Spleen (tissue), 11 donors: ENCODE data around the gene SRF. TPM values are rescaled to one million over a fixed set of nuclear protein-coding genes. Genes with fewer than 3 reads are reported as not detected.

Experiments used
- DNase-seq: peaks from one replicate; pipeline ENCODE4 v3.0.0-alpha.2; 2020
- H3K27ac ChIP-seq, 8 donors: fragments of 200-600 bp; sonication (generic) in 7 of 8; 1 replicate in 4 of 8; 2 replicates in 4 of 8; pipeline versions ENCODE4 v1.5.0 to v1.8.0; 2016 to 2021; ENCODE audit warnings: inconsistent platforms in 4 of 8, mild to moderate bottlenecking in 4 of 8, moderate library complexity in 1 of 8
- H3K27me3 ChIP-seq, 7 donors: fragments of 200-600 bp; sonication (generic) in 6 of 7; replicated peaks in 1 of 7; 1 replicate in 4 of 7; 2 replicates in 3 of 7; pipeline versions ENCODE4 v1.5.0 to v1.8.0; 2016 to 2021; ENCODE audit warnings: inconsistent platforms in 3 of 7, mild to moderate bottlenecking in 1 of 7
- H3K36me3 ChIP-seq, 6 donors: fragments of 200-600 bp; sonication (generic) in 5 of 6; 1 replicate in 4 of 6; 2 replicates in 2 of 6; pipeline versions ENCODE4 v1.5.0 to v1.8.0; 2016 to 2021; ENCODE audit warnings: inconsistent platforms in 2 of 6
- H3K4me1 ChIP-seq, 6 donors: fragments of 200-600 bp; sonication (generic) in 5 of 6; 1 replicate in 3 of 6; 2 replicates in 3 of 6; pipeline versions ENCODE4 v1.5.0 to v1.8.0; 2016 to 2021; ENCODE audit warnings: inconsistent platforms in 3 of 6
- H3K4me3 ChIP-seq, 8 donors: fragments of 200-600 bp; sonication (generic) in 7 of 8; 1 replicate in 4 of 8; 2 replicates in 4 of 8; pipeline versions ENCODE4 v1.5.0 to v1.8.0; 2016 to 2021; ENCODE audit warnings: inconsistent platforms in 4 of 8, mild to moderate bottlenecking in 4 of 8, moderate library complexity in 2 of 8
- H3K9me3 ChIP-seq, 8 donors: fragments of 200-600 bp; sonication (generic) in 7 of 8; 1 replicate in 4 of 8; 2 replicates in 4 of 8; pipeline versions ENCODE4 v1.5.0 to v1.8.0; 2016 to 2021; ENCODE audit warnings: inconsistent platforms in 4 of 8
- CTCF ChIP-seq, 11 experiments: fragments of 200-600 bp in 7 of 11; fragments of 450-650 bp in 4 of 11; sonication (generic) in 4 of 11; IDR thresholded peaks in 8 of 11; conservative IDR thresholded peaks in 3 of 11; 1 replicate in 7 of 11; 2 replicates in 4 of 11; pipeline versions ENCODE4 v1.4.0 to v1.8.0; 2016 to 2021; ENCODE audit warnings: antibody characterized with exemption in 11 of 11, inconsistent platforms in 4 of 11, mild to moderate bottlenecking in 1 of 11
- POLR2A ChIP-seq, 3 donors: fragments of 450-650 bp; IDR thresholded peaks; one replicate each; pipeline ENCODE4 v1.5.1; 2017; ENCODE audit warnings: antibody characterized with exemption in 3 of 3, mild to moderate bottlenecking in 1 of 3
- POLR2AphosphoS5 ChIP-seq, 3 donors: sonication (generic); formaldehyde crosslinking; IDR thresholded peaks; one replicate each; pipeline ENCODE4 v1.5.1; 2017; ENCODE audit warnings: antibody characterized with exemption in 3 of 3
- WGBS, 5 donors: extraction: QIAGEN DNeasy Blood & Tissue Kit in 3 of 5; methylation state at CpG; one replicate each; pipeline versions ENCODE4 v1.1.5 to v1.1.7; 2013 to 2018; 5-methylcytosine and 5-hydroxymethylcytosine counted together
- intact Hi-C: fragments of 100-400 bp; cut with DNase I; formaldehyde crosslinking; loops from one replicate; pipeline ENCODE4 v1.15.0; 2023; ENCODE audit warnings: low total_unique reads
- polyA plus RNA-seq, 3 donors: library from polyadenylated mRNA; stranded (reverse); fragments of 200-250 nt; gene quantifications; one replicate each; pipeline ENCODE4 v1.2.1, GENCODE V29; 2013
- total RNA-seq, 7 donors: library from RNA; depleted of rRNA in 3 of 7; stranded (reverse); fragments of >200 nt in 3 of 7; fragmentation: NEBNext Ultra II Directional in 4 of 7; extraction: Animal tissue kit (Norgen Biotek cat#: 25700) in 4 of 7; gene quantifications; one replicate each; pipeline versions ENCODE4 v1.1.0 to v1.2.1, GENCODE V29; 2016 to 2021
- donor health status: healthy with polysubstance abuse.
- donor health status: DM: no; HTN: no; CAD: no; lungs with moderate emphysema.
- donor health status: DM: no; HTN: no; CAD: no.
- donor health status: Bipolar disorder and iron deficiency.
- donor health status: healthy.
- donor health status: DM: no; HTN: no; CAD: no.
- donor health status: DM: yes; HTN: yes; CAD: no.

SRF gene
- total and polyA plus RNA-seq, 10 donors: 11.6 to 45.6 (median 25.6) TPM

GRCh38 chr6:43222418-43223059 is 51.5 kb downstream of the SRF start:
- peaks cover 0 to 79% (median 20%) of the 10 kb centered on the region in 6 donors for H3K36me3 ChIP-seq
- H3K9me3 ChIP-seq: no peaks in the 10 kb centered on the region
- peak overlapping the region in 3 of 8 donors; percentile 86 to 90 (median 87) for H3K27ac ChIP-seq
- no peaks in the 10 kb centered on the region for H3K27me3 ChIP-seq
- H3K4me1 ChIP-seq: peaks cover 12 to 72% (median 29%) of the 10 kb centered on the region in 6 donors
- no peak for DNase-seq
- intact Hi-C loops: no loop called here
- WGBS, 5 donors: 90 to 94% (median 91%) methylated on average over 15 of the region's 15 CpGs
- TF ChIP-seq CTCF (IDR thresholded peaks at IDR 0.05 in 8 of 11, conservative IDR thresholded peaks at IDR 0.05 in 3 of 11): no peak
- TF ChIP-seq POLR2AphosphoS5 (IDR thresholded peaks at IDR 0.05): no peak
- no peak for TF ChIP-seq POLR2A (IDR thresholded peaks at IDR 0.05)
- no peak overlapping the region for H3K4me3 ChIP-seq

GRCh38 chr6:43223175-43223574 is 52.1 kb downstream of the SRF start:
- Histone ChIP-seq H3K27ac (peak overlapping the region in 6 of 8 donors; percentile 46 to 90 (median 86)), H3K4me3 (no peak overlapping the region), H3K27me3 (no peaks in the 10 kb centered on the region), H3K9me3 (no peaks in the 10 kb centered on the region), H3K4me1 (peaks cover 14 to 78% (median 35%) of the 10 kb centered on the region in 6 donors), H3K36me3 (peaks cover 0 to 73% (median 19%) of the 10 kb centered on the region in 6 donors)
- no peak for TF ChIP-seq POLR2A (IDR thresholded peaks at IDR 0.05)
- TF ChIP-seq CTCF (IDR thresholded peaks at IDR 0.05 in 8 of 11, conservative IDR thresholded peaks at IDR 0.05 in 3 of 11): no peak
- peak in 1 of 3 donors; percentile 37 for TF ChIP-seq POLR2AphosphoS5 (IDR thresholded peaks at IDR 0.05)
- WGBS, 5 donors: 88 to 94% (median 92%) methylated on average over 12 to 14 of the region's 14 CpGs
- intact Hi-C loops: no loop called here
- no peak for DNase-seq

- Histone ChIP-seq H3K36me3 (peaks cover 0 to 43% (median 8%) of the 10 kb centered on the region in 6 donors), H3K27ac (peak overlapping the region in 5 of 8 donors; percentile 7 to 90 (median 87)), H3K9me3 (no peaks in the 10 kb centered on the region), H3K4me1 (peaks cover 16 to 86% (median 50%) of the 10 kb centered on the region in 6 donors), H3K4me3 (no peak overlapping the region), H3K27me3 (no peaks in the 10 kb centered on the region)
- TF ChIP-seq CTCF (IDR thresholded peaks at IDR 0.05 in 8 of 11, conservative IDR thresholded peaks at IDR 0.05 in 3 of 11): no peak
- TF ChIP-seq POLR2AphosphoS5 (IDR thresholded peaks at IDR 0.05): no peak
- TF ChIP-seq POLR2A (IDR thresholded peaks at IDR 0.05): no peak
- WGBS, 5 donors: 84 to 91% (median 89%) methylated on average over 6 to 11 of the region's 11 CpGs
- intact Hi-C loops: no loop called here
- DNase-seq: no peak
These were observed 55.3 kb downstream of the SRF start for GRCh38 chr6:43226192-43226851.
